ENCODE measurements around the gene VSTM2L.

DNA sequence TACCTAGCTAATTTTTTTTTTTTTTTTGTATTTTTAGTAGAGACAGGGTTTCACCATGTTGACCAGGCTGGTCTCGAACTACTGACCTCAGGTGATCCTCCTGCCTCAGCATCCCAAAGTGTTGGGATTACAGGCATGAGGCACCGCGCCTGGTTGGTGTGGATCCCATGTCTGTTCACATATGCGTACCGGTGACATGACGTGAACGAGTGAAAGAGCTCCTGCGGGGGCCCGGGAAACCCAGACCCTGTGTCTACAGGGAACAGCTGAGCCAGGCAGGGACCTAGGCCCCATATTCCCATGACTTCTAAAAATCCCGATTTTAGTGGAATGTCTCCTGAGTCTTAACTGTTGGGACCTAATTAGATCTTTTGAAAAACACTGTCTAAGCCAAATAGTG lies 33.1 kb downstream of the VSTM2L start:
- TF ChIP-seq, protein P1, sequence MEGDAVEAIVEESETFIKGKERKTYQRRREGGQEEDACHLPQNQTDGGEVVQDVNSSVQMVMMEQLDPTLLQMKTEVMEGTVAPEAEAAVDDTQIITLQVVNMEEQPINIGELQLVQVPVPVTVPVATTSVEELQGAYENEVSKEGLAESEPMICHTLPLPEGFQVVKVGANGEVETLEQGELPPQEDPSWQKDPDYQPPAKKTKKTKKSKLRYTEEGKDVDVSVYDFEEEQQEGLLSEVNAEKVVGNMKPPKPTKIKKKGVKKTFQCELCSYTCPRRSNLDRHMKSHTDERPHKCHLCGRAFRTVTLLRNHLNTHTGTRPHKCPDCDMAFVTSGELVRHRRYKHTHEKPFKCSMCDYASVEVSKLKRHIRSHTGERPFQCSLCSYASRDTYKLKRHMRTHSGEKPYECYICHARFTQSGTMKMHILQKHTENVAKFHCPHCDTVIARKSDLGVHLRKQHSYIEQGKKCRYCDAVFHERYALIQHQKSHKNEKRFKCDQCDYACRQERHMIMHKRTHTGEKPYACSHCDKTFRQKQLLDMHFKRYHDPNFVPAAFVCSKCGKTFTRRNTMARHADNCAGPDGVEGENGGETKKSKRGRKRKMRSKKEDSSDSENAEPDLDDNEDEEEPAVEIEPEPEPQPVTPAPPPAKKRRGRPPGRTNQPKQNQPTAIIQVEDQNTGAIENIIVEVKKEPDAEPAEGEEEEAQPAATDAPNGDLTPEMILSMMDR (conservative IDR thresholded peaks at IDR 0.05; ENCODE audit: low read depth, low read length), result no peak
- TF ChIP-seq RAD21 (IDR thresholded peaks at IDR 0.05; ENCODE audit: low read length) (no peak), POLR2A (IDR thresholded peaks at IDR 0.05; ENCODE audit: low read depth, low read length) (no peak), RCOR1 (IDR thresholded peaks at IDR 0.05; ENCODE audit: insufficient replicate concordance, low read length) (no peak), MXI1 (IDR thresholded peaks at IDR 0.05; ENCODE audit: borderline replicate concordance, low read depth, low read length) (no peak), CHD1 (IDR thresholded peaks at IDR 0.05; ENCODE audit: low read depth, low read length) (no peak), MAFK (IDR thresholded peaks at IDR 0.05; ENCODE audit: low read depth, low read length) (no peak), MAZ (IDR thresholded peaks at IDR 0.05; ENCODE audit: borderline replicate concordance, low read depth, low read length) (no peak), CEBPB (IDR thresholded peaks at IDR 0.05; ENCODE audit: low read depth, low read length) (no peak)
- TF ChIP-seq, protein P2, sequence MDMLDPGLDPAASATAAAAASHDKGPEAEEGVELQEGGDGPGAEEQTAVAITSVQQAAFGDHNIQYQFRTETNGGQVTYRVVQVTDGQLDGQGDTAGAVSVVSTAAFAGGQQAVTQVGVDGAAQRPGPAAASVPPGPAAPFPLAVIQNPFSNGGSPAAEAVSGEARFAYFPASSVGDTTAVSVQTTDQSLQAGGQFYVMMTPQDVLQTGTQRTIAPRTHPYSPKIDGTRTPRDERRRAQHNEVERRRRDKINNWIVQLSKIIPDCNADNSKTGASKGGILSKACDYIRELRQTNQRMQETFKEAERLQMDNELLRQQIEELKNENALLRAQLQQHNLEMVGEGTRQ (IDR thresholded peaks at IDR 0.05; ENCODE audit: low read depth, low read length), result no peak
- TF ChIP-seq, protein P3, sequence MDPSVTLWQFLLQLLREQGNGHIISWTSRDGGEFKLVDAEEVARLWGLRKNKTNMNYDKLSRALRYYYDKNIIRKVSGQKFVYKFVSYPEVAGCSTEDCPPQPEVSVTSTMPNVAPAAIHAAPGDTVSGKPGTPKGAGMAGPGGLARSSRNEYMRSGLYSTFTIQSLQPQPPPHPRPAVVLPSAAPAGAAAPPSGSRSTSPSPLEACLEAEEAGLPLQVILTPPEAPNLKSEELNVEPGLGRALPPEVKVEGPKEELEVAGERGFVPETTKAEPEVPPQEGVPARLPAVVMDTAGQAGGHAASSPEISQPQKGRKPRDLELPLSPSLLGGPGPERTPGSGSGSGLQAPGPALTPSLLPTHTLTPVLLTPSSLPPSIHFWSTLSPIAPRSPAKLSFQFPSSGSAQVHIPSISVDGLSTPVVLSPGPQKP (IDR thresholded peaks at IDR 0.05; ENCODE audit: borderline replicate concordance, low read depth, low read length), result no peak
